Right kidney (tissue), 1 donor: ENCODE measurements around the gene RBM26.
"Not testable (repeated sequence)": the region's sequence is repeated elsewhere in the genome, so short reads cannot be mapped to it uniquely, and the experiment has no call there.

Experiments
- DNase-seq: peaks from one replicate; pipeline ENCODE4 v3.0.0-alpha.2; 2016

RBM26 gene

GRCh38 chr13:79386125-79386826, 19.8 kb downstream of the RBM26 start:
- no peak for DNase-seq

- no peak for DNase-seq
These were observed 20.4 kb downstream of the RBM26 start for GRCh38 chr13:79385694-79386093.

- no peak for DNase-seq
These were observed 21.9 kb downstream of the RBM26 start for GRCh38 chr13:79384022-79384610.

- no peak for DNase-seq
These were observed 23.3 kb downstream of the RBM26 start for GRCh38 chr13:79382545-79383275.

GRCh38 chr13:79380997-79381396, 25.1 kb downstream of the RBM26 start:
- DNase-seq: no peak

- DNase-seq: no peak
These were observed 26.8 kb downstream of the RBM26 start for GRCh38 chr13:79379274-79379673.

- no peak for DNase-seq
These were observed 29.2 kb downstream of the RBM26 start for GRCh38 chr13:79376843-79377242.

- no peak for DNase-seq
These were observed 31.5 kb downstream of the RBM26 start for GRCh38 chr13:79374578-79374977.

- DNase-seq: no peak
These were observed 32.1 kb downstream of the RBM26 start for GRCh38 chr13:79373916-79374315.

DNA sequence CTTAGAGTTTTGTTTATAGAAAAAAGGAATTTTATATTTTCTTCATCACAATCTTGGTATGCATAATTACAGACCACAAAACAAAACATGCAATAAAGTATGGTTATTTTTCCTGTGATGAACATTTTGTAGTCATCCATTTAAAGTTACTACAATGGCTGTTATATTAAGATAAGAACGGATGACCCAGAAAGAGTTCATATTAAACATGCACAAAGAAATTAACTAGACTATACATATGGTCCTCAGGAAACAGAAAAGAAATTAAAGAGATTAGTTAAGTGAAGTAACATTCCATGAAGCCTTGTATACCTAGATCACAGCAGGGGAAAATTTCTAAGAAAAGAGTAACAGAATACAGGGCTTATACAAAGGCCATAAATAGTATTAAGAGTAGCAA, 36.8 kb downstream of the RBM26 start:
- no peak for DNase-seq

DNA sequence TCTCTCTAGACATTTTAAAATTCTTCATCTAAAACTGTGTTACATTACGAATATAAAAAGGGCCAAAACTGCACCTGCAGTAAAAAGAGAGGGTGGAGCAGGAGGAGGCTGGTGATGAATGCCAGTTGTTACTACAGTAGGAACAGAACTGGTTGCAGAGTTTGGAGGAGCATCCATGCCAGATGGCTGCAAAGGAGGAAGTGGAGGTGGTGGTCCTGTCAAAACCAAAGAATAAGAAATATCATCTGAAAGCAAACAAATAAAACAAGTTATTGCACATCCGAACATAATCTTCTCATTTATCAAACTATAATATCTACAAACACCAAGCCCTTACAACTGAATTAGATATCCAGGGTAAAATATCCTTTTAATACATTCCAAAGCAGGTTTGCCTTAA, 40.1 kb downstream of the RBM26 start:
- DNase-seq: no peak

DNA sequence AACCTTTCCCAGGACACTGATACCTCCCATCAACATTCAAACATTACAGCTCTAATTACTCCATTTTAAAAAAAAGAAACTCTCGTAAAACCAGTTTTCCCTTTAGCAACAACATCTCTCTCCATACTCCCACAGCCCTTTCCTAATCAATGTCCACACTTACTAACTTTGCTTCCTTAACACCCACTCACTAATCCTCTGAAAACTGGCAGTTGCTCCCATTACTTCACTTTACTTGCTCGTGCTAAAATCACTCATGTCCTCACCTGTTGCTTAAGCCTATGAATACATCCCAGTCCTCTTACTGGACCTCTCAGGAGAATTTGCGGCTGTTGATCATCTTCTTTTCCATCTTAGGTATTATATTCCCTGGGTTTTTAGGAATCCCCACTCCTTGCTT, 44.8 kb downstream of the RBM26 start:
- no peak for DNase-seq

GRCh38 chr13:79360095-79360494, 46.0 kb downstream of the RBM26 start:
- DNase-seq: no peak

DNA sequence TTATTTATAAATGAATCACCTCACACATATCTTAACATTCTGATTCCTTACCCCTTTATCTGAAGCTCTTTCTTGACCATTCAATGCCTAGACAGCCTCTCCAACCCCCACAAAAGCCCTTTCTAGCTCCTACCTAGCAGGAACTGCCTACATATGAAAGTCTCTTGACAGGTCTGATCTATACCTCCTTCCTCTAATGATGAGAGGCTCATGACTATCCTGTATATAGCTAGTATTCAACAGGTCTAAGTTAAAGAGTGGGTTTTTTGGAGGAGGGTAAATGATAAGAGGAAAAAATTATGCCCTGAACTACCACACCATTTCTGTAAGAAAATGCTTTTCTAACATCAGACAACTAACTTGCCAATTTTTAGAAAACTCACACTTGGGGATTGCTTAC, 47.0 kb downstream of the RBM26 start:
- no peak for DNase-seq

DNA sequence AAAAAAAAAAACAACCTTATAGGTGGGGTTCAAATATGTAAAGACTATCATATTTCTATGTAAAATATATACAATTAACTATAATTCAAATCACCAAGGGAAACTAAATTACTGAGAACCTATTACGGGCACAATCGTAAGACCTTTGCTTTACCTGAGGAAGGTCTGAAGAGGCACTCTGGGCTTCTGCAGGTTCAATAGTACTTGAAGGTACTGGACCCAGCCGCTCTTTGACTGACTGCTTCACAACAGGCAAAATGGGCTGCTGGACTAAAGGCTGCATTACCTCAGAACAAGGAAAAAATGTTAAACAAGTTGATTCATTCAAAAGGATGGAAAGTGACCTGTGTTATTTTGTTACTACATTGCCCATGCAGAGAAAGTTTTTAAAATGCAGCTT, 51.8 kb downstream of the RBM26 start:
- no peak for DNase-seq

DNA sequence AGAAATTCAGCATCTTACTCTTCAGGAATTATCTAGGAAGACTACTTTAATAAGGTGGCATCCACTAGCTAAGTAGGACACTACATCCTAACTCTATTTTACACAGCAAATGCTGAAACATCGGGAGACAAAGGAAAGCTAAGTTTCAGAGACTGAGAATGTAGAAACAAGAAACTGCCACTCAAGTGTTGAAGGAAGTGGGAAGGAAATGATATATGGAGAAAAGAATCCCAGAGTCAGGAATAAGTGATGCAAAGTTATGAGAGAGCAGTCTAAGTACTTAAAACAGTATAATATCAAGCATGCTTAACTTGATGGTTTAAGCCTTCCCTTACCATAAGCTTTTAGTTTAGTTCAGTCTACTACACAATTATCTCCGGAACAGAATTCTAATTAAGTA, 52.4 kb downstream of the RBM26 start:
- no peak for DNase-seq

- no peak for DNase-seq
These were observed 53.9 kb downstream of the RBM26 start for GRCh38 chr13:79352107-79352506.

GRCh38 chr13:79349608-79350007, 56.4 kb downstream of the RBM26 start:
- not testable (repeated sequence) for DNase-seq

DNA sequence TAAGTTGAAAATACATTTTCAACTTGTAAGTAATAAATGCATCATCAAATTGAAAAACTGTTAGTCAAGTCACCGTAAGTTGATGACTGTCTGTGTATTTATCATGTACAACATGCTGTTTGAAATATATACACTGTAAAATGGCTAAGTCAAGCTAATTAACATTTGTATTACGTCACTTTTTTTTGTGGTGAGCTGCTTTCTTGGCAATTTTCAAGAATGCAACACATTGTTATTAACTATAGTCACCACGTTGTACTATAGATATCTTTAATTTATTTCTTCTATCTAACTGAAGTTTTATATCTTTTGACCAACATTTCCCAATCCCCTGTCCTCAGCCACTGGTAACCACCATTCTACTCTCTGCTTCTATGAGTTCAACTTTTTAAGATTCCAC, 57.0 kb downstream of the RBM26 start:
- no peak for DNase-seq

DNA sequence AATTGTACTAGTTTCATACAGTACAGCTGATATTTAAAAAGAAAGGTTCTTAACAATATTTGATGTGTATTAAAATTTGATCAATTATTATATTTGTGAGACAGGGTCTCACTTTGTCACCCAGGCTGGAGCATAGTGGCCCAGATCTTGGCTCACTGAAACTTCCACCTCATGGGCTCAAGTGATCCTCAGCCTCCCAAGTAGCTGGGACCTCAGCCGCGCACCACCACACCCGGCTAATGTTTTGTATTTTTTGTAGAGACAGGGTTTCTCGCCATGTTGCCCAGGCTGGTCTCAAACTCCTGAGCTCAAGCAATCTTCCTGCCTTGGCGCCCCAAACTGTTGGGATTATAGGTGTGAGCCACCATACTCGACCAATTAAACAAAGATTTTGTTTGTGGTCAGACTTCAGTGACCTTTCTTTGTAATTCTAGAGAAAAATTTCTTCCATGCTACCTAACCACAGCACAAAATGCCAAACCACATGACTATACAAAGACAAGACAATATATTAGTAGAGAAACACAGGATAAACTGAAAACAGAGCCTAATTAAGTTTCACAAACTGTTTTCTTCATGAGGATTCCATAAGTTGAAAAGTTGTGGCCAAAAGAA, 59.6 kb downstream of the RBM26 start:
- DNase-seq: no peak

- DNase-seq: no peak
These were observed 64.9 kb downstream of the RBM26 start for GRCh38 chr13:79341202-79341601.

- DNase-seq: no peak
These were observed 65.6 kb downstream of the RBM26 start for GRCh38 chr13:79340490-79340889.

GRCh38 chr13:79338343-79338742, 67.7 kb downstream of the RBM26 start:
- no peak for DNase-seq
